VCaP (cell line): ENCODE results near the gene ZNF414.

ENCODE experiments used
- H3K27ac ChIP-seq: fragments of 450-650 bp; 2 replicates; pipeline ENCODE4 v1.5.1; 2017
- TF ChIP-seq, protein P1 (sequence below): fragments of 450-650 bp; conservative IDR thresholded peaks from 2 replicates; pipeline ENCODE4 v1.5.1; 2017; ENCODE audit warnings: mild to moderate bottlenecking, moderate library complexity

Gene ZNF414

DNA sequence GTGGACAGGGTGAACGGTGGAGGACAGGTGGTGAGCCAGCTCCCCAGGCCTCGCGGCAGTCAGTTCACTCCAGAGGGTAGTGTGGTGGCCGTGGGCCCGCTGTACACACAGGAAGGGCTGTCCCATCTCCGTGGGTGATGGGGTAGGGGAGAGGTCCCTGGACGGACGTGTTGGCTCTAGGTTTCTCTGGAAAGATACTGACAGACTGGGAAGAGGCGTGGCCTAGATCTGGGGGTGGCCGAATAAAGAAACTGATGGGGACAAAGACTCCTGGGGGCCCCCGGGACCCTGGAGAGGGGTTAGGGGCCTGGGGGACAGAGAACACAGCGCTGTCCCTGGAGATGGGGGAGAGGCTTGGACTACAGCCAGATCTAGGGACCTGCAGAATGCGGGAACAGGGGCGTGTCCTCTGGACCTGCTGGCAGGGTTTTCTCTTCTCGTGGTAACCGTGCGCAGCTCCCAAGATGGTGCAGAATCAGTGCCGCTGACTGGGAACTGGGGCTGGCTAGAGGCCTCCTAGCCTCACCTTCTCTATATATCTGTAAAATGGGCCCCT is 7.5 kb downstream of the ZNF414 start:
- TF ChIP-seq, protein P1, sequence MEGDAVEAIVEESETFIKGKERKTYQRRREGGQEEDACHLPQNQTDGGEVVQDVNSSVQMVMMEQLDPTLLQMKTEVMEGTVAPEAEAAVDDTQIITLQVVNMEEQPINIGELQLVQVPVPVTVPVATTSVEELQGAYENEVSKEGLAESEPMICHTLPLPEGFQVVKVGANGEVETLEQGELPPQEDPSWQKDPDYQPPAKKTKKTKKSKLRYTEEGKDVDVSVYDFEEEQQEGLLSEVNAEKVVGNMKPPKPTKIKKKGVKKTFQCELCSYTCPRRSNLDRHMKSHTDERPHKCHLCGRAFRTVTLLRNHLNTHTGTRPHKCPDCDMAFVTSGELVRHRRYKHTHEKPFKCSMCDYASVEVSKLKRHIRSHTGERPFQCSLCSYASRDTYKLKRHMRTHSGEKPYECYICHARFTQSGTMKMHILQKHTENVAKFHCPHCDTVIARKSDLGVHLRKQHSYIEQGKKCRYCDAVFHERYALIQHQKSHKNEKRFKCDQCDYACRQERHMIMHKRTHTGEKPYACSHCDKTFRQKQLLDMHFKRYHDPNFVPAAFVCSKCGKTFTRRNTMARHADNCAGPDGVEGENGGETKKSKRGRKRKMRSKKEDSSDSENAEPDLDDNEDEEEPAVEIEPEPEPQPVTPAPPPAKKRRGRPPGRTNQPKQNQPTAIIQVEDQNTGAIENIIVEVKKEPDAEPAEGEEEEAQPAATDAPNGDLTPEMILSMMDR, result peak; percentile 27
- H3K27ac ChIP-seq, result peak overlapping the region; percentile 72

GRCh38 chr19:8505680-8506401 is 8.1 kb downstream of the ZNF414 start:
- TF ChIP-seq, protein P1, result peak; percentile 79
- H3K27ac ChIP-seq, result peak overlapping the region; percentile 72

DNA sequence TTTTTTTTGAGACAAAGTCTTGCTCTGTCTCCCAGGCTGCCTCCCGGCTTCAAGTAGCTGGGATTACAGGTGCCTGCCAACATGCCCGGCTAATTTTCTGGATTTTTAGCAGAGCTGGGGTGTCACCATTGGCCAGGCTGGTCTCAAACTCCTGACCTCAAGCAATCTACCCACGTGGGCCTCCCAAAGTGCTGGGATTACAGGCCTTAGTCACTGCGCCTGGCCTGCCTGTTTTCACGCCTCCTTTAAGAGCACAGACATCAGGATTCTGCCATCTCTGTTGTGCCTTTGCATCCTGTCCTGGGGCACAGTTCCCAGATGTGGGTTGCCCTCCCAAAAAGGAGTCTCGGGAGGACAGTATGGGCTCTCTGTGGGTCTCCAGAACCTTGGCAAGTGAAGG is 9.0 kb downstream of the ZNF414 start:
- TF ChIP-seq, protein P1, result no peak
- H3K27ac ChIP-seq, result peak overlapping the region; percentile 72; the same call in 1 of the 2 replicates

DNA sequence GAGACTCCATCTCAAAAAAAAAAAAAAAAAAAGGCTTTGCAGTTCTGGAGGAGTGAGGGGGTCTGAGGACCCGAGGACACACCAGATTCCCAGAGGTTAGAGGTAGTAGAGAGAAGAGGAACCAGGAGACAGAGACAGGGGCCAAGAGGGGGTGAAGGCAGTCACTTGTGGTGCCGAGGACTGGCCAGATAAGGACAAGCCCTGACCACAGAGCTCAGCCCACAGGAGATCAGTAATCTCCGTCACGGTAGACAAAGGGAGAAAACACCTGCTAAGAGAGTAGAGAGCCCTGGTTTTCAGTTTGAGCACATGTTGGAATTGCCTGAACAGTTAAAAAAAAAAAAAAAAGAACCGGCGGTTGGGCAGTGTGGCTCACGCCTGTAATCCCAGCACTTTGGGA is 9.8 kb downstream of the ZNF414 start:
- TF ChIP-seq, protein P1, result no peak
- no peak overlapping the region for H3K27ac ChIP-seq

DNA sequence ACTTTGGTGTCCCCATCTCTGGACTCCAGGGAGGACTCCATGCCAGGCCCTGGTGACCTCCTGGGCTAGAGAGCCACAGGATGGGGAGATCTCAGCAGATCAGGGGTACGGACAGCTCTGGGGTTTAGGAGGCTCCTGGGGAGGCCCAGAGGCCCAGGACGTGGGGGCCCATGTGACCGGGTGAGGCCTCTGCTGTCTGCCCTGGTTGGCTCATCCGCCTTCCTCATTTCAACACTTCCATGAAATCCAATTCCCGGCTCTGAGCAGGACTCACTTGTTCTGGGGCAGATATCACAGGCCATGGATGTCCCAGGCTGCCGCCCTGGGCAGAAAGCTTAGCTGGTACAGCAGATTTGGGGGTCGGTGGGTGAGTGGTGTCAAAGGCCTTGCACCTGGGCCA is 10.5 kb downstream of the ZNF414 start:
- TF ChIP-seq, protein P1, result no peak
- H3K27ac ChIP-seq, result no peak overlapping the region

- TF ChIP-seq, protein P1, result no peak
- H3K27ac ChIP-seq, result no peak overlapping the region
Measured at GRCh38 chr19:8501981-8502380, 12.0 kb downstream of the ZNF414 start.

GRCh38 chr19:8501516-8501915 is 12.5 kb downstream of the ZNF414 start:
- H3K27ac ChIP-seq, result no peak overlapping the region
- TF ChIP-seq, protein P1, result no peak
